DOHH2 (cell line): ENCODE results near the gene SLC35G3.
"Not testable (repeated sequence)": the region's sequence is repeated elsewhere in the genome, so short reads cannot be mapped to it uniquely, and the experiment has no call there.

ENCODE experiments used
- H3F3A ChIP-seq: fragments of 200-600 bp; sonication (generic), shearing (Covaris generic); 2 replicates; pipeline ENCODE4 v1.6.0; 2016; ENCODE audit warnings: antibody characterized with exemption, mild to moderate bottlenecking; ENCODE audit not compliant: control insufficient read depth, insufficient read depth
- H3K27ac ChIP-seq: fragments of 200-600 bp; sonication (generic); 2 replicates; pipeline ENCODE4 v1.5.1; 2014; ENCODE audit warnings: low read depth, mild to moderate bottlenecking, low read length, moderate library complexity
- H3K27me3 ChIP-seq: fragments of 200-600 bp; sonication (generic); 2 replicates; pipeline ENCODE4 v1.6.1; 2014; ENCODE audit warnings: mild to moderate bottlenecking, low read length, mixed read lengths; ENCODE audit not compliant: control insufficient read depth
- H3K36me3 ChIP-seq: fragments of 200-600 bp; sonication (generic); 2 replicates; pipeline ENCODE4 v1.6.1; 2014; ENCODE audit warnings: mild to moderate bottlenecking, low read length, moderate library complexity, mixed read lengths; ENCODE audit not compliant: control insufficient read depth
- H3K4me1 ChIP-seq: fragments of 200-600 bp; sonication (generic); 2 replicates; pipeline ENCODE4 v1.6.1; 2014; ENCODE audit warnings: mild to moderate bottlenecking, low read length, mixed read lengths; ENCODE audit not compliant: control insufficient read depth
- H3K4me2 ChIP-seq: fragments of 200-600 bp; sonication (generic); 2 replicates; pipeline ENCODE4 v1.6.0; 2014; ENCODE audit warnings: mild to moderate bottlenecking, low read length, moderate library complexity
- H3K4me3 ChIP-seq: fragments of 200-600 bp; sonication (generic); 2 replicates; pipeline ENCODE4 v1.5.1; 2014; ENCODE audit warnings: mild to moderate bottlenecking, low read length, mixed read lengths
- H3K79me2 ChIP-seq: fragments of 200-600 bp; sonication (generic); 2 replicates; pipeline ENCODE4 v1.6.1; 2014; ENCODE audit warnings: mild to moderate bottlenecking, low read length, mixed read lengths; ENCODE audit not compliant: control insufficient read depth
- H3K9me2 ChIP-seq: fragments of 200-600 bp; sonication (generic); replicated peaks from 2 replicates; pipeline ENCODE4 v1.6.1; 2014; ENCODE audit warnings: mild to moderate bottlenecking, low read length, mixed read lengths; ENCODE audit not compliant: control insufficient read depth
- H3K9me3 ChIP-seq: fragments of 200-600 bp; sonication (generic); 2 replicates; pipeline ENCODE4 v1.6.1; 2014; ENCODE audit warnings: antibody characterized with exemption, low read length, mixed read lengths; ENCODE audit not compliant: control insufficient read depth, insufficient read depth
- H4K20me1 ChIP-seq: fragments of 200-600 bp; sonication (generic); 2 replicates; pipeline ENCODE4 v1.6.0; 2014; ENCODE audit warnings: low read depth, mild to moderate bottlenecking, antibody characterized with exemption, low read length, moderate library complexity; ENCODE audit not compliant: control insufficient read depth, insufficient read depth
- EZH2phosphoT487 ChIP-seq: fragments of 200-600 bp; sonication (generic); IDR thresholded peaks from 2 replicates; pipeline ENCODE4 v1.6.1; 2017; ENCODE audit warnings: borderline replicate concordance, mild to moderate bottlenecking, antibody characterized with exemption, low read length, moderate library complexity, mixed read lengths
- TF ChIP-seq, protein P1 (sequence below): fragments of 200-600 bp; sonication (generic); IDR thresholded peaks from one replicate; pipeline ENCODE4 v1.5.1; 2014; ENCODE audit warnings: antibody characterized with exemption, mild to moderate bottlenecking, low read depth, low read length; ENCODE audit not compliant: poor library complexity, severe bottlenecking

SLC35G3 gene

DNA sequence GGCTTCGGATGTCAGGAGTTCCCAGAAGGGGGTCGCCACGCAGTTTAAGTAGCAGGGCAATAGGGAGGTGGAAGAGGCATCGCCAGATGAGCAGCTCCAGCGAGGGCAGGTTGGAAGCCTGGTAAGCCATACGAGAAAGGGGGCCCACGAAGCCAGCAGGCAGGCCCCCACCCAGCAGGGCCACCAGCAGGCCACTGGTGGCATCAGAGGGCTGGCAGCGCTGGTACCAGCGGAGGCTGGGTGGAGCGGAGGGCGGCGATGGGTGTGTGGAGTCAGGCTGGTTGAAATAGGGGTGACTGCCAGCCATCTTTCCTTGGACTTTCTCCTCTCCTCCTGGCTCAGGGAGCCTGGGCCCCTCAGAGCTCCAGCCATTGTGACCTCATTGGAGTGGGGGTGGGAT lies at the start of gene SLC35G3:
TSS of gene SLC35G3 (minus strand) at position 393 of the 400 bp plus-strand sequence. CDS start at position 307, 86 bp downstream.
- H3K4me2 ChIP-seq, H4K20me1 ChIP-seq, H3K9me3 ChIP-seq, H3K9me2 ChIP-seq, H3K4me3 ChIP-seq, H3K79me2 ChIP-seq, H3K27me3 ChIP-seq, H3K27ac ChIP-seq, H3K4me1 ChIP-seq, H3F3A ChIP-seq, H3K36me3 ChIP-seq: not testable (repeated sequence)

DNA sequence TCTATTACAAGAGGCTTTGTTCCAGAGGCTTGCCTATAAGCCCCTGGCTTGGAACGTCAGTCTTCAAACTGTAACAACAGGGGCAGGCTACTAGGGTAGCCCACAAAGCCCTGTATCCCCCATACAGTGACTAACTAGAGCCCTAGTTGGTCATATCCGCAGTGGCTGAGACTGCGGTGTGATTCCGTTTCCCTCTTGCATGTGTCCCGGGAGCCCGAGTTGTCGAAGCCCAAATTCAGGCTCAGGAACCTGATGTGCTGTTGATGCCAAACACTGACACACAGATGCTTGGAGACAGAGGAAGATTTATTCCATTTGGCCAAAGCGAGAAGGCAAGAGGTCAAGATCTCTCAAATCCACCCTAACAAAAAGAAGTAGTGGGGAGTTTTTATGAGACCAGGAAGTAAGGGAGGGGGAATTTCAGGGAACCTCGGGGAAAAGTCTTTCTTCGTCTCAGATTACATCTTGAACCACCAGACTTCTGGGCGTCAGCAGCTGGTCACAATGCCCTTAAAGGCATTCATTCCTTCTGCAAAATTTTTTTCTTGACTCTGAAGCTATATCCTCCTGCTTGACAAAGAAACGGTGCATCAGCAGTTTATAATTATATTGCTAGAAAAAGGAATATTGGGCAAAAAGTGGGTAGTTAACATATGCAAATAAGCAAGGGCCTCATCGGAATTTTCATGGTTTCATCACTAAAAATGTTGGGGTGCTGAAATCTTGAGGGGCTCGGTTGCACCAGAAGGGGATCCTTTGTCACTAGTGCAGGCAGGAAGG lies 49.6 kb upstream of the SLC35G3 start:
- H3K27ac ChIP-seq, result no peak overlapping the region
- no peak for TF ChIP-seq EZH2phosphoT487
- TF ChIP-seq, protein P1, sequence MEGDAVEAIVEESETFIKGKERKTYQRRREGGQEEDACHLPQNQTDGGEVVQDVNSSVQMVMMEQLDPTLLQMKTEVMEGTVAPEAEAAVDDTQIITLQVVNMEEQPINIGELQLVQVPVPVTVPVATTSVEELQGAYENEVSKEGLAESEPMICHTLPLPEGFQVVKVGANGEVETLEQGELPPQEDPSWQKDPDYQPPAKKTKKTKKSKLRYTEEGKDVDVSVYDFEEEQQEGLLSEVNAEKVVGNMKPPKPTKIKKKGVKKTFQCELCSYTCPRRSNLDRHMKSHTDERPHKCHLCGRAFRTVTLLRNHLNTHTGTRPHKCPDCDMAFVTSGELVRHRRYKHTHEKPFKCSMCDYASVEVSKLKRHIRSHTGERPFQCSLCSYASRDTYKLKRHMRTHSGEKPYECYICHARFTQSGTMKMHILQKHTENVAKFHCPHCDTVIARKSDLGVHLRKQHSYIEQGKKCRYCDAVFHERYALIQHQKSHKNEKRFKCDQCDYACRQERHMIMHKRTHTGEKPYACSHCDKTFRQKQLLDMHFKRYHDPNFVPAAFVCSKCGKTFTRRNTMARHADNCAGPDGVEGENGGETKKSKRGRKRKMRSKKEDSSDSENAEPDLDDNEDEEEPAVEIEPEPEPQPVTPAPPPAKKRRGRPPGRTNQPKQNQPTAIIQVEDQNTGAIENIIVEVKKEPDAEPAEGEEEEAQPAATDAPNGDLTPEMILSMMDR, result peak; percentile 5
- H3K9me3 ChIP-seq, result no peaks in the 10 kb centered on the region
- H3K4me2 ChIP-seq, result peak overlapping the region; percentile 88
- peak overlapping the region; percentile 86 for H3K4me3 ChIP-seq
- peaks cover 24% of the 10 kb centered on the region for H3K4me1 ChIP-seq
- no peaks in the 10 kb centered on the region for H4K20me1 ChIP-seq
- no peaks in the 10 kb centered on the region for H3K36me3 ChIP-seq
- H3K27me3 ChIP-seq, result peaks cover 4% of the 10 kb centered on the region
- H3K9me2 ChIP-seq, result no peaks in the 10 kb centered on the region
- no peaks in the 10 kb centered on the region for H3K79me2 ChIP-seq
- H3F3A ChIP-seq, result no peaks in the 10 kb centered on the region

DNA sequence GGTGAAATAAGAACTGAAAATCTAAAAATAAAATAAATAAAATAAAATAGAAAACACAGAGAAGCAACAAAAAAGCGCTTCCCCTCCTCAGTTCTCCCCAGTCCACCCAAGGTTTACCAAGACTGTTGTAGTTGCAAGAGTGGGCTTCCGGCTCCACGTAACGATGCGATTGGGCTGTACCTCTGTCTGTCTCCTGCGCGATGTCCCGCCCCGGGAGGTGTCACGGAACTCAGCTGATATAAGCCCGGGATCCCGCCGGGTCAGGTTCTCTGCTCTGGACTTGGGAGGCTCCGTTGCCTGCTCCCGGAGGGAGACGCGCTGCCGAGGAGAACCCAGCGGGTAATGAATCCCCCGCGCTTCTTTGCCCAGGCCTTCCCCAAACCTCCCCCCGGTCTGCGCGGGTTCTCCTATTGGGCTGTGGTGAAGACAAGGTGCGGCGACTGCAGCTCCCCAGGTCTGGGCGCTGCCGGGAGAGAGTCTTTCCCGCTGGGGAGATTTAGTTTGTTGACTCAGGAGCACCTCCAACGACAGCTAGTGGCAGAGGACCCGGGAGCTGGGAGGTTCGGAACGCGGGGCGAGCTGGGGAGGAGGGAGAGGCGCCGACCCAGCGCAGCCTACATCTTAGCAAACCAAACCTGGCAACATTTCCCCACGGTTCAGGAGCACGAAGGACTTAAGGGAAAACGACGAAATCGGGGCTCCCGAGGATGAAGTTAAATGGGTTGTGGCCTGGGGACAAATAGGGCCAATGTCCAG lies 48.8 kb upstream of the SLC35G3 start, which contains the start of gene SLFN5:
TSS of gene SLFN5 (plus strand) at position 268 of the 756 bp plus-strand sequence. CDS start 15,619 bp downstream, outside the sequence.
- Histone ChIP-seq H3K36me3 (no peaks in the 10 kb centered on the region), H3K4me3 (peak within 1 kb of the TSS; percentile 86), H3K9me3 (no peaks in the 10 kb centered on the region), H3K4me1 (peaks cover 24% of the 10 kb centered on the region), H4K20me1 (no peaks in the 10 kb centered on the region), H3K79me2 (no peaks in the 10 kb centered on the region), H3K9me2 (no peaks in the 10 kb centered on the region), H3K27me3 (peaks cover 6% of the 10 kb centered on the region), H3K4me2 (peak within 1 kb of the TSS; percentile 88), H3F3A (no peaks in the 10 kb centered on the region), H3K27ac (no peak within 1 kb of the TSS)
- no peak for TF ChIP-seq EZH2phosphoT487
- TF ChIP-seq, protein P1, result peak; percentile 13
